GM21447 (cell line): ENCODE measurements around the gene PSD2.
A peak's percentile ranks its signal among the peaks of the same experiment; 100 is the strongest.

Experiments used
- ATAC-seq: cut with Tn5 transposase; IDR thresholded peaks from one replicate; pipeline ENCODE4 v1.9.1; 2021; ENCODE audit not compliant: unreplicated experiment

The PSD2 gene

GRCh38 chr5:139854029-139854605 lies 58.5 kb downstream of the PSD2 start:
- no peak for ATAC-seq

- no peak for ATAC-seq
Measured at GRCh38 chr5:139854953-139855352, 59.3 kb downstream of the PSD2 start.

- no peak for ATAC-seq
Measured at GRCh38 chr5:139855451-139855850, 59.8 kb downstream of the PSD2 start.

GRCh38 chr5:139855946-139856540 lies 60.4 kb downstream of the PSD2 start:
- ATAC-seq, result no peak

- no peak for ATAC-seq
Measured at GRCh38 chr5:139856714-139857113, 61.1 kb downstream of the PSD2 start.

GRCh38 chr5:139859013-139859412 lies 63.4 kb downstream of the PSD2 start:
- ATAC-seq, result no peak

- no peak for ATAC-seq
Measured at GRCh38 chr5:139861021-139861888, 65.6 kb downstream of the PSD2 start.

GRCh38 chr5:139861889-139862207 lies 66.2 kb downstream of the PSD2 start:
- ATAC-seq, result no peak

GRCh38 chr5:139862313-139862712 lies 66.7 kb downstream of the PSD2 start:
- no peak for ATAC-seq

GRCh38 chr5:139862803-139863202 lies 67.2 kb downstream of the PSD2 start:
- no peak for ATAC-seq

GRCh38 chr5:139863361-139863760 lies 67.8 kb downstream of the PSD2 start:
- ATAC-seq, result no peak

- peak; percentile 57 for ATAC-seq
Measured at GRCh38 chr5:139863855-139864558, 68.4 kb downstream of the PSD2 start.

- no peak for ATAC-seq
Measured at GRCh38 chr5:139864716-139865483, 69.3 kb downstream of the PSD2 start.

- ATAC-seq, result no peak
Measured at GRCh38 chr5:139867109-139867508, 71.5 kb downstream of the PSD2 start.

- no peak for ATAC-seq
Measured at GRCh38 chr5:139867581-139867980, 72.0 kb downstream of the PSD2 start.

GRCh38 chr5:139869042-139869790 lies 73.6 kb downstream of the PSD2 start:
- ATAC-seq, result no peak

GRCh38 chr5:139870677-139871076 lies 75.1 kb downstream of the PSD2 start:
- no peak for ATAC-seq

- no peak for ATAC-seq
Measured at GRCh38 chr5:139871614-139872013, 76.0 kb downstream of the PSD2 start.

GRCh38 chr5:139872052-139872766 lies 76.6 kb downstream of the PSD2 start:
- ATAC-seq, result no peak
